Sigmoid colon (tissue), 7 donors: ENCODE data around the gene SMG9. TPM values are rescaled to one million over a fixed set of nuclear protein-coding genes. Genes with fewer than 3 reads are reported as not detected.

Experiments used
- DNase-seq: peaks from one replicate; pipeline ENCODE4 v3.0.0-alpha.2; 2019
- H3K27ac ChIP-seq, 4 donors: fragments of 200-600 bp; sonication (generic); one replicate each; pipeline ENCODE4 v1.5.1; 2016 to 2019; ENCODE audit warnings: mild to moderate bottlenecking in 1 of 4
- H3K27me3 ChIP-seq, 3 donors: fragments of 200-600 bp; sonication (generic); one replicate each; pipeline ENCODE4 v1.5.1; 2019; ENCODE audit warnings: mild to moderate bottlenecking in 1 of 3
- H3K36me3 ChIP-seq, 4 donors: fragments of 200-600 bp; sonication (generic); one replicate each; pipeline ENCODE4 v1.5.1; 2016 to 2019
- H3K4me1 ChIP-seq, 4 donors: fragments of 200-600 bp; sonication (generic); one replicate each; pipeline ENCODE4 v1.5.1; 2017 to 2019
- H3K4me3 ChIP-seq, 4 donors: fragments of 200-600 bp; sonication (generic); one replicate each; pipeline ENCODE4 v1.5.1; 2017 to 2019; ENCODE audit warnings: mild to moderate bottlenecking in 2 of 4, moderate library complexity in 1 of 4
- H3K9me3 ChIP-seq, 4 donors: fragments of 200-600 bp in 3 of 4; sonication (generic) in 3 of 4; one replicate each; pipeline versions ENCODE4 v1.5.1 to v1.6.1; 2013 to 2019
- CTCF ChIP-seq, 4 experiments: fragments of 450-650 bp in 3 of 4; fragments of 200-600 bp in 1 of 4; IDR thresholded peaks; one replicate each; pipeline ENCODE4 v1.5.1; 2016 to 2019; ENCODE audit warnings: antibody characterized with exemption in 4 of 4, mild to moderate bottlenecking in 3 of 4, moderate library complexity in 2 of 4
- EP300 ChIP-seq, 4 donors: sonication (generic); formaldehyde crosslinking; IDR thresholded peaks; one replicate each; pipeline ENCODE4 v1.6.1; 2017; ENCODE audit warnings: antibody characterized with exemption in 4 of 4
- POLR2A ChIP-seq, 2 donors: fragments of 450-650 bp; IDR thresholded peaks; one replicate each; pipeline ENCODE4 v1.6.1; 2016; ENCODE audit warnings: antibody characterized with exemption in 2 of 2, mild to moderate bottlenecking in 2 of 2, moderate library complexity in 2 of 2
- POLR2AphosphoS5 ChIP-seq, 4 donors: sonication (generic); formaldehyde crosslinking; IDR thresholded peaks; one replicate each; pipeline ENCODE4 v1.6.1; 2017; ENCODE audit warnings: antibody characterized with exemption in 4 of 4
- WGBS, 2 donors: extraction: QIAGEN DNeasy Blood & Tissue Kit; methylation state at CpG; one replicate each; pipeline ENCODE4 v1.1.7; 2013; 5-methylcytosine and 5-hydroxymethylcytosine counted together
- intact Hi-C: fragments of 100-400 bp; cut with DNase I; formaldehyde crosslinking; loops from one replicate; pipeline ENCODE4 v1.15.1; 2023
- polyA plus RNA-seq, 3 donors: library from polyadenylated mRNA; stranded (reverse); fragments of 200-250 nt; gene quantifications; one replicate each; pipeline ENCODE4 v1.2.3, GENCODE V29; 2013
- total RNA-seq, 4 donors: library from RNA; depleted of rRNA; stranded (reverse); fragments of >200 nt; gene quantifications; one replicate each; pipeline ENCODE4 v1.1.0, GENCODE V29; 2016
- donor health status: healthy with polysubstance abuse.
- donor health status: Bipolar disorder and iron deficiency.
- donor health status: healthy.

SMG9 gene
- total and polyA plus RNA-seq, 7 donors, result 5.6 to 36.5 (median 12.5) TPM

- 88 to 92% methylated on average over 4 of the region's 4 CpGs for WGBS, 2 donors
- Histone ChIP-seq H3K27me3 (no peaks in the 10 kb centered on the region), H3K9me3 (no peaks in the 10 kb centered on the region), H3K27ac (no peak overlapping the region), H3K4me1 (peaks cover 0 to 20% (median 11%) of the 10 kb centered on the region in 4 donors), H3K36me3 (peaks cover 25 to 71% (median 39%) of the 10 kb centered on the region in 4 donors), H3K4me3 (no peak overlapping the region)
- TF ChIP-seq POLR2AphosphoS5 (IDR thresholded peaks at IDR 0.05), result no peak
- TF ChIP-seq EP300 (IDR thresholded peaks at IDR 0.05), result no peak
- intact Hi-C loops, result no loop called here
- no peak for DNase-seq
These were observed 6.6 kb downstream of the SMG9 start for GRCh38 chr19:43748205-43748594.

GRCh38 chr19:43747557-43748204, 7.1 kb downstream of the SMG9 start:
- no peaks in the 10 kb centered on the region for H3K27me3 ChIP-seq
- TF ChIP-seq POLR2AphosphoS5 (IDR thresholded peaks at IDR 0.05) (no peak), POLR2A (IDR thresholded peaks at IDR 0.05) (no peak), CTCF (IDR thresholded peaks at IDR 0.05) (no peak), EP300 (IDR thresholded peaks at IDR 0.05) (no peak)
- no peak overlapping the region for H3K4me3 ChIP-seq
- H3K9me3 ChIP-seq, result no peaks in the 10 kb centered on the region
- no peak overlapping the region for H3K27ac ChIP-seq
- WGBS, 2 donors, result 88 to 91% methylated on average over 16 of the region's 16 CpGs
- DNase-seq, result no peak
- H3K36me3 ChIP-seq, result peaks cover 25 to 76% (median 40%) of the 10 kb centered on the region in 4 donors
- peaks cover 0 to 15% (median 6%) of the 10 kb centered on the region in 4 donors for H3K4me1 ChIP-seq
- intact Hi-C loops, result no loop called here

- H3K36me3 ChIP-seq, result peaks cover 9 to 96% (median 46%) of the 10 kb centered on the region in 4 donors
- TF ChIP-seq POLR2A (IDR thresholded peaks at IDR 0.05) (no peak), CTCF (IDR thresholded peaks at IDR 0.05) (no peak), EP300 (IDR thresholded peaks at IDR 0.05) (no peak), POLR2AphosphoS5 (IDR thresholded peaks at IDR 0.05) (no peak)
- intact Hi-C loops, result no loop called here
These were observed 11.7 kb downstream of the SMG9 start for GRCh38 chr19:43743059-43743458.

GRCh38 chr19:43741075-43741825, 13.5 kb downstream of the SMG9 start:
- TF ChIP-seq POLR2A (IDR thresholded peaks at IDR 0.05), result no peak
- TF ChIP-seq EP300 (IDR thresholded peaks at IDR 0.05), result no peak
- no peak for TF ChIP-seq POLR2AphosphoS5 (IDR thresholded peaks at IDR 0.05)
- no peak for TF ChIP-seq CTCF (IDR thresholded peaks at IDR 0.05)
- intact Hi-C loops, result no loop called here
- 84 to 94% methylated on average over 10 of the region's 10 CpGs for WGBS, 2 donors
- Histone ChIP-seq H3K4me1 (peaks cover 0 to 5% (median 0%) of the 10 kb centered on the region in 4 donors), H3K36me3 (peaks cover 9 to 96% (median 44%) of the 10 kb centered on the region in 4 donors), H3K27me3 (no peaks in the 10 kb centered on the region), H3K4me3 (no peak overlapping the region), H3K9me3 (no peaks in the 10 kb centered on the region), H3K27ac (no peak overlapping the region)
- DNase-seq, result no peak

More at GRCh38 chr19:43743059-43743458, 11.7 kb downstream of the SMG9 start:
- Histone ChIP-seq H3K27me3 (no peaks in the 10 kb centered on the region), H3K4me1 (peaks cover 0 to 5% (median 0%) of the 10 kb centered on the region in 4 donors), H3K9me3 (no peaks in the 10 kb centered on the region), H3K27ac (no peak overlapping the region), H3K4me3 (no peak overlapping the region)
- WGBS, 2 donors, result 91 to 95% methylated on average over 3 of the region's 3 CpGs
- DNase-seq, result no peak
